ENCODE data around the gene FOXE1.

FOXE1 gene

GRCh38 chr9:97866848-97867247 lies 13.8 kb downstream of the FOXE1 start:
- no peak for DNase-seq (ENCODE audit: low read depth in 2 of 2)

- no peak for DNase-seq (ENCODE audit: low read depth in 2 of 2)
Measured at GRCh38 chr9:97868859-97869258, 15.8 kb downstream of the FOXE1 start.

- no peak for DNase-seq (ENCODE audit: low read depth in 2 of 2)
Measured at GRCh38 chr9:97873425-97873824, 20.4 kb downstream of the FOXE1 start.

GRCh38 chr9:97873882-97874281 lies 20.9 kb downstream of the FOXE1 start:
- DNase-seq (ENCODE audit: low read depth in 2 of 2): no peak

GRCh38 chr9:97874624-97875023 lies 21.6 kb downstream of the FOXE1 start:
- no peak for DNase-seq (ENCODE audit: low read depth in 2 of 2)

- no peak for DNase-seq (ENCODE audit: low read depth in 2 of 2)
Measured at GRCh38 chr9:97875111-97875510, 22.1 kb downstream of the FOXE1 start.

- no peak for DNase-seq (ENCODE audit: low read depth in 2 of 2)
Measured at GRCh38 chr9:97876061-97876460, 23.0 kb downstream of the FOXE1 start.

GRCh38 chr9:97880336-97880735 lies 27.3 kb downstream of the FOXE1 start:
- DNase-seq (ENCODE audit: low read depth in 2 of 2): no peak

- DNase-seq (ENCODE audit: low read depth in 2 of 2): peak; percentile 43 to 58
Measured at GRCh38 chr9:97889941-97890887, 37.2 kb downstream of the FOXE1 start.

GRCh38 chr9:97891736-97892135 lies 38.7 kb downstream of the FOXE1 start:
- no peak for DNase-seq (ENCODE audit: low read depth in 2 of 2)

GRCh38 chr9:97892421-97892820 lies 39.4 kb downstream of the FOXE1 start:
- DNase-seq (ENCODE audit: low read depth in 2 of 2): no peak

- no peak for DNase-seq (ENCODE audit: low read depth in 2 of 2)
Measured at GRCh38 chr9:97895211-97895610, 42.2 kb downstream of the FOXE1 start.

GRCh38 chr9:97895695-97896332 lies 42.8 kb downstream of the FOXE1 start:
- DNase-seq (ENCODE audit: low read depth in 2 of 2): no peak

GRCh38 chr9:97900103-97900737 lies 47.2 kb downstream of the FOXE1 start:
- no peak for DNase-seq (ENCODE audit: low read depth in 2 of 2)

- no peak for DNase-seq (ENCODE audit: low read depth in 2 of 2)
Measured at GRCh38 chr9:97900738-97901565, 47.9 kb downstream of the FOXE1 start.

GRCh38 chr9:97903177-97903576 lies 50.2 kb downstream of the FOXE1 start:
- DNase-seq (ENCODE audit: low read depth in 2 of 2): no peak

- DNase-seq (ENCODE audit: low read depth in 2 of 2): no peak
Measured at GRCh38 chr9:97904725-97905124, 51.7 kb downstream of the FOXE1 start.

- DNase-seq (ENCODE audit: low read depth in 2 of 2): no peak
Measured at GRCh38 chr9:97905228-97905627, 52.2 kb downstream of the FOXE1 start.

All from stimulated activated CD8-positive, alpha-beta memory T cell treated with anti-CD3 and anti-CD28 coated beads, Interleukin-2, amount 100 ng/mL, for 48 hours (primary cell).